Spleen (tissue), 7 donors: ENCODE results near the gene ABAT.

Experiments used
- POLR2A ChIP-seq, 3 donors: fragments of 450-650 bp; IDR thresholded peaks; one replicate each; pipeline ENCODE4 v1.5.1; 2017; ENCODE audit warnings: antibody characterized with exemption in 3 of 3, mild to moderate bottlenecking in 1 of 3
- POLR2AphosphoS5 ChIP-seq, 3 donors: sonication (generic); formaldehyde crosslinking; IDR thresholded peaks; one replicate each; pipeline ENCODE4 v1.5.1; 2017; ENCODE audit warnings: antibody characterized with exemption in 3 of 3
- TF ChIP-seq, protein P1 (sequence below), 11 experiments: fragments of 200-600 bp in 7 of 11; fragments of 450-650 bp in 4 of 11; sonication (generic) in 4 of 11; IDR thresholded peaks in 8 of 11; conservative IDR thresholded peaks in 3 of 11; 1 replicate in 7 of 11; 2 replicates in 4 of 11; pipeline versions ENCODE4 v1.4.0 to v1.8.0; 2016 to 2021; ENCODE audit warnings: antibody characterized with exemption in 11 of 11, inconsistent platforms in 4 of 11, mild to moderate bottlenecking in 1 of 11
- donor health status: DM: no; HTN: no; CAD: no; lungs with moderate emphysema.
- donor health status: DM: no; HTN: no; CAD: no.
- donor health status: DM: no; HTN: no; CAD: no.

DNA sequence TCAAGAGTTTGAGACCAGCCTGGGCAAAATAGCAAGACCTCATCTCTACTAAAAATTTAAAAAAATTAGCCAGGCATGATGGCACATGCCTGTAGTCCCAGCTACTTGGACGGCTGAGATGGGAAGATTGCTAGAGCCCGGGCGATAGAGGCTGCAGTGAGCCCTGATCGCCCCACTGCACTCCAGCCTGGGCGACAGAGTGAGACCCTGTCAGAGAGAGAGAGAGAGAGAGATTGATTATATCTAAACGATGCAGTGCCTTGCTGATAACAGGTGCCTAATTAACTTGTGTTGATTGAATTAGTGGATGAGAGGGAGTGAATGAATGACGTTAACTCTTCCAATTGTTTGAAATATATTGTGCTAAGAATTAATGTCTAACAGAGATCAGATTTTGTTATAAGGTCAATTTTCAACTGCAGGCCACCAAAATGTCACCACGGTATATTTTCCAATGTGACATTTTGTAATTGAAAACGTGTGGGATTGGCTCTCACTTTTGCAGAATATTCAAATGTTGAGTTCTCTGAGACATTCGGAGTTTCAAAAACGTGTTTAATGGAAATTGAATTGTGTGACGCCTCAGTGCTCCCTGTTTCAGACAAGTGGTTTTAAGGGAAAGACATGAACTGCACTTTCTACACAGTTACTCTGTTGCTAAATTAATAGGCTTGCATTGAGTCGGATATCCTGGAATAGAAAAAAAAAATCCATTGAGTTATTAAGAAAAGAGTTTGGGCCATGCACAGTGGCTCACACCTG, 53.6 kb downstream of the ABAT start:
- TF ChIP-seq, protein P1, sequence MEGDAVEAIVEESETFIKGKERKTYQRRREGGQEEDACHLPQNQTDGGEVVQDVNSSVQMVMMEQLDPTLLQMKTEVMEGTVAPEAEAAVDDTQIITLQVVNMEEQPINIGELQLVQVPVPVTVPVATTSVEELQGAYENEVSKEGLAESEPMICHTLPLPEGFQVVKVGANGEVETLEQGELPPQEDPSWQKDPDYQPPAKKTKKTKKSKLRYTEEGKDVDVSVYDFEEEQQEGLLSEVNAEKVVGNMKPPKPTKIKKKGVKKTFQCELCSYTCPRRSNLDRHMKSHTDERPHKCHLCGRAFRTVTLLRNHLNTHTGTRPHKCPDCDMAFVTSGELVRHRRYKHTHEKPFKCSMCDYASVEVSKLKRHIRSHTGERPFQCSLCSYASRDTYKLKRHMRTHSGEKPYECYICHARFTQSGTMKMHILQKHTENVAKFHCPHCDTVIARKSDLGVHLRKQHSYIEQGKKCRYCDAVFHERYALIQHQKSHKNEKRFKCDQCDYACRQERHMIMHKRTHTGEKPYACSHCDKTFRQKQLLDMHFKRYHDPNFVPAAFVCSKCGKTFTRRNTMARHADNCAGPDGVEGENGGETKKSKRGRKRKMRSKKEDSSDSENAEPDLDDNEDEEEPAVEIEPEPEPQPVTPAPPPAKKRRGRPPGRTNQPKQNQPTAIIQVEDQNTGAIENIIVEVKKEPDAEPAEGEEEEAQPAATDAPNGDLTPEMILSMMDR (IDR thresholded peaks at IDR 0.05 in 8 of 11, conservative IDR thresholded peaks at IDR 0.05 in 3 of 11), result no peak
- TF ChIP-seq POLR2A (IDR thresholded peaks at IDR 0.05) (no peak), POLR2AphosphoS5 (IDR thresholded peaks at IDR 0.05) (no peak)
